ENCODE results near the gene NAT8L. TPM values are rescaled to one million over a fixed set of nuclear protein-coding genes. Genes with fewer than 3 reads are reported as not detected.

The NAT8L gene
- total and polyA plus RNA-seq, 2 experiments from 2014 or later: 1.5 to 2.7 TPM

GRCh38 chr4:2083116-2083825, 24.1 kb downstream of the NAT8L start:
- no peaks in the 10 kb centered on the region for H3K9me3 ChIP-seq (ENCODE audit: low read depth)
- no peaks in the 10 kb centered on the region for H3K36me3 ChIP-seq (replicated peaks; ENCODE audit: insufficient read depth, low read depth)

GRCh38 chr4:2083826-2084160, 24.7 kb downstream of the NAT8L start:
- no peak overlapping the region for H2AFZ ChIP-seq
- WGBS (ENCODE audit: low lambda C conversion rate, missing lambda C conversion rate): 85% methylated on average over 6 of the region's 6 CpGs
- H3K79me2 ChIP-seq: no peaks in the 10 kb centered on the region
- H3K36me3 ChIP-seq (replicated peaks; ENCODE audit: insufficient read depth, low read depth): no peaks in the 10 kb centered on the region
- H4K20me1 ChIP-seq (ENCODE audit: insufficient read depth, poor library complexity, severe bottlenecking): no peaks in the 10 kb centered on the region
- H3K4me2 ChIP-seq: no peak overlapping the region
- no peak for TF ChIP-seq EZH2 (IDR thresholded peaks at IDR 0.05; ENCODE audit: borderline replicate concordance)
- no peak for TF ChIP-seq CTCF (IDR thresholded peaks at IDR 0.05; ENCODE audit: poor library complexity)
- TF ChIP-seq EZH2phosphoT487 (IDR thresholded peaks at IDR 0.05; ENCODE audit: low read depth, severe bottlenecking, unreplicated experiment): no peak
- H3K9me2 ChIP-seq (replicated peaks; ENCODE audit: insufficient read depth): no peaks in the 10 kb centered on the region
- H3K9me3 ChIP-seq (ENCODE audit: low read depth): no peaks in the 10 kb centered on the region
- H3K27ac ChIP-seq: no peak overlapping the region
- no peaks in the 10 kb centered on the region for H3K4me1 ChIP-seq (ENCODE audit: insufficient read depth)
- no peaks in the 10 kb centered on the region for H3K27me3 ChIP-seq
- DNase-seq (ENCODE audit: low spot score): no peak
- no peak overlapping the region for H3K4me3 ChIP-seq

More at GRCh38 chr4:2083116-2083825, 24.1 kb downstream of the NAT8L start:
- Histone ChIP-seq H4K20me1 (ENCODE audit: insufficient read depth, poor library complexity, severe bottlenecking) (no peaks in the 10 kb centered on the region), H3K79me2 (no peaks in the 10 kb centered on the region), H3K27ac (no peak overlapping the region), H2AFZ (no peak overlapping the region), H3K9me2 (replicated peaks; ENCODE audit: insufficient read depth) (no peaks in the 10 kb centered on the region), H3K4me1 (ENCODE audit: insufficient read depth) (no peaks in the 10 kb centered on the region), H3K4me3 (no peak overlapping the region), H3K27me3 (no peaks in the 10 kb centered on the region), H3K4me2 (no peak overlapping the region)
- no peak for TF ChIP-seq CTCF (IDR thresholded peaks at IDR 0.05; ENCODE audit: poor library complexity)
- no peak for TF ChIP-seq EZH2phosphoT487 (IDR thresholded peaks at IDR 0.05; ENCODE audit: low read depth, severe bottlenecking, unreplicated experiment)
- no peak for TF ChIP-seq EZH2 (IDR thresholded peaks at IDR 0.05; ENCODE audit: borderline replicate concordance)
- 84% methylated on average over 15 of the region's 15 CpGs for WGBS (ENCODE audit: low lambda C conversion rate, missing lambda C conversion rate)
- DNase-seq (ENCODE audit: low spot score): no peak

- H3K9me2 ChIP-seq (replicated peaks; ENCODE audit: insufficient read depth): no peaks in the 10 kb centered on the region
- 90% methylated on average over 13 of the region's 13 CpGs for WGBS (ENCODE audit: low lambda C conversion rate, missing lambda C conversion rate)
- no peak overlapping the region for H3K4me3 ChIP-seq
- no peaks in the 10 kb centered on the region for H3K36me3 ChIP-seq (replicated peaks; ENCODE audit: insufficient read depth, low read depth)
- no peaks in the 10 kb centered on the region for H3K9me3 ChIP-seq (ENCODE audit: low read depth)
- H3K4me1 ChIP-seq (ENCODE audit: insufficient read depth): no peaks in the 10 kb centered on the region
- H2AFZ ChIP-seq: no peak overlapping the region
- H3K27ac ChIP-seq: no peak overlapping the region
- H3K79me2 ChIP-seq: no peaks in the 10 kb centered on the region
- TF ChIP-seq EZH2phosphoT487 (IDR thresholded peaks at IDR 0.05; ENCODE audit: low read depth, severe bottlenecking, unreplicated experiment) (no peak), CTCF (IDR thresholded peaks at IDR 0.05; ENCODE audit: poor library complexity) (no peak)
- no peaks in the 10 kb centered on the region for H4K20me1 ChIP-seq (ENCODE audit: insufficient read depth, poor library complexity, severe bottlenecking)
- DNase-seq (ENCODE audit: low spot score): no peak
- H3K27me3 ChIP-seq: no peaks in the 10 kb centered on the region
- no peak overlapping the region for H3K4me2 ChIP-seq
These were observed 25.2 kb downstream of the NAT8L start for GRCh38 chr4:2084316-2084715.
